Measurements from ENCODE around the gene PARVA.

- TF ChIP-seq ARNTL (CRISPR knock-in tag; IDR thresholded peaks at IDR 0.05; ENCODE audit: borderline replicate concordance, low read depth) (no peak), CREB5 (CRISPR knock-in tag; IDR thresholded peaks at IDR 0.05; ENCODE audit: low read depth) (no peak), ESRRG (CRISPR knock-in tag; IDR thresholded peaks at IDR 0.05) (no peak), ISL1 (CRISPR knock-in tag; IDR thresholded peaks at IDR 0.05) (no peak), ZFP3 (CRISPR knock-in tag; IDR thresholded peaks at IDR 0.05) (no peak), ZNF8 (CRISPR knock-in tag; IDR thresholded peaks at IDR 0.05) (no peak), PATZ1 (CRISPR knock-in tag; IDR thresholded peaks at IDR 0.05; ENCODE audit: borderline replicate concordance) (no peak), TCF4 (CRISPR knock-in tag; IDR thresholded peaks at IDR 0.05; ENCODE audit: borderline replicate concordance) (no peak), SNAI2 (CRISPR knock-in tag; IDR thresholded peaks at IDR 0.05) (no peak), RARB (CRISPR knock-in tag; IDR thresholded peaks at IDR 0.05) (no peak), ZC3H10 (CRISPR knock-in tag; IDR thresholded peaks at IDR 0.05) (no peak), CSRNP3 (CRISPR knock-in tag; IDR thresholded peaks at IDR 0.05) (no peak), TOX (CRISPR knock-in tag; IDR thresholded peaks at IDR 0.05; ENCODE audit: borderline replicate concordance) (no peak), OSR1 (CRISPR knock-in tag; IDR thresholded peaks at IDR 0.05) (no peak)
Measured at GRCh38 chr11:12546660-12547059, 169.3 kb downstream of the PARVA start.
